Heart left ventricle (tissue), 13 donors: ENCODE measurements around the gene OLAH.

Source experiments
- CTCF ChIP-seq, 12 donors: fragments of 200-600 bp; sonication (generic) in 4 of 12; IDR thresholded peaks; one replicate each; pipeline versions ENCODE4 v1.5.0 to v1.8.0; 2018 to 2022; ENCODE audit warnings: antibody characterized with exemption in 12 of 12, mild to moderate bottlenecking in 5 of 12
- POLR2A ChIP-seq, 2 donors: fragments of 450-650 bp; IDR thresholded peaks; one replicate each; pipeline ENCODE4 v1.6.1; 2017; ENCODE audit warnings: antibody characterized with exemption in 2 of 2, mild to moderate bottlenecking in 2 of 2, moderate library complexity in 2 of 2
- donor health status: ischemic (EF 13 %, LVEDD 7.1; RV severe dilation, severe dysfunction).
- donor health status: DM: no; HTN: yes; CAD: no.
- donor health status: DM: no; HTN: no; CAD: no.
- donor health status: ischemic (EF 25% LVEDD 6.9; RV normal size, moderate dysfunction).
- donor health status: ischemic (EF 25% LVEDD 5.7; RV mildly dilated, moderate dysfunction).
- donor health status: ischemic (EF 35%, LVEDD 5.7; RV mildly dilated, moderate dysfunction).
- donor health status: nonischemic (EF 11% LVEDD 7.7; RV severe dilation, severe dysfunction).
- donor health status: DM: yes; HTN: yes; CAD: no.
- donor health status: PGD.
- donor health status: ischemic (EF 29% LVEDD 5.4; RV normal size, mild dysfunction).
- donor health status: nonischemic (EF 23%, LVEDD 6.1; RV moderate dilation, normal function).

GRCh38 chr10:15097011-15097812 is 53.5 kb downstream of the OLAH start, which contains the start of gene RPP38:
- TF ChIP-seq CTCF (IDR thresholded peaks at IDR 0.05) (peak in 1 of 12 donors; percentile 3), POLR2A (IDR thresholded peaks at IDR 0.05) (peak in 1 of 2 donors; percentile 78)
